ENCODE results near the gene PRSS21. TPM values are rescaled to one million over a fixed set of nuclear protein-coding genes. Genes with fewer than 3 reads are reported as not detected.

PRSS21 gene
- polyA plus RNA-seq, 3 donors = 2.1 to 9.0 (median 3.1) TPM

- Mint-ChIP-seq H3K27me3 (ENCODE audit: low read depth in 3 of 3) (peaks cover 3 to 13% (median 7%) of the 10 kb centered on the region in 3 donors), H3K36me3 (no peaks in the 10 kb centered on the region), H3K9me3 (peaks cover 7 to 13% (median 9%) of the 10 kb centered on the region in 7 donors), H3K27ac (peak overlapping the region in 2 of 7 donors; percentile 4 to 19), H3K4me1 (peaks cover 37% of the 10 kb centered on the region), H3K4me3 (no peak overlapping the region)
- no peak overlapping the region for H3K4me3 ChIP-seq (replicated peaks in 1 of 3; ENCODE audit: low read depth in 2 of 3, low read length in 3 of 3)
- H2AFZ ChIP-seq (ENCODE audit: insufficient read depth, low read depth, low read length, poor library complexity, severe bottlenecking) = peak overlapping the region; percentile 30
- H3K4me1 ChIP-seq (ENCODE audit: control insufficient read depth in 1 of 2, insufficient read depth in 2 of 2, low read length in 2 of 2) = peaks cover 30 to 47% of the 10 kb centered on the region in 2 donors
- H3K27me3 ChIP-seq (ENCODE audit: control insufficient read depth in 2 of 2, insufficient read depth in 2 of 2, low read length in 2 of 2) = no peaks in the 10 kb centered on the region
- 99% methylated on average over 11 of the region's 21 CpGs for WGBS (ENCODE audit: insufficient coverage)
- H3K4me2 ChIP-seq (replicated peaks; ENCODE audit: extremely low read depth, low read length, poor library complexity, severe bottlenecking) = no peak overlapping the region
- no peaks in the 10 kb centered on the region for H4K20me1 ChIP-seq (ENCODE audit: insufficient read depth, low read length)
- no peak overlapping the region for H3K9ac ChIP-seq (ENCODE audit: insufficient read depth, low read length, poor library complexity, severe bottlenecking)
- intact Hi-C loops (cut with micrococcal nuclease) = no loop called here
- H3K36me3 ChIP-seq (replicated peaks in 1 of 2; ENCODE audit: control insufficient read depth in 1 of 2, insufficient read depth in 2 of 2, low read length in 2 of 2) = no peaks in the 10 kb centered on the region
- H3K79me2 ChIP-seq (ENCODE audit: insufficient read depth, low read length) = no peaks in the 10 kb centered on the region
- H3K9me3 ChIP-seq (replicated peaks in 1 of 2; ENCODE audit: control insufficient read depth in 1 of 2, insufficient read depth in 1 of 2, low read length in 2 of 2) = peaks cover 6% of the 10 kb centered on the region in 2 donors
- TF ChIP-seq CTCF (IDR thresholded peaks at IDR 0.05) = no peak
- DNase-seq = no peak
- H3K27ac ChIP-seq (ENCODE audit: low read depth in 1 of 2, low read length in 2 of 2) = no peak overlapping the region
Measured at GRCh38 chr16:2799205-2799858, 17.7 kb upstream of the PRSS21 start.

GRCh38 chr16:2799859-2800226, 17.2 kb upstream of the PRSS21 start:
- WGBS (ENCODE audit: insufficient coverage) = 67% methylated on average over 1 of the region's 1 CpG
- peaks cover 32% of the 10 kb centered on the region for H3K4me1 Mint-ChIP-seq
- no peak overlapping the region for H3K4me2 ChIP-seq (replicated peaks; ENCODE audit: extremely low read depth, low read length, poor library complexity, severe bottlenecking)
- no peak overlapping the region for H3K4me3 Mint-ChIP-seq
- peaks cover 9 to 11% of the 10 kb centered on the region in 2 donors for H3K9me3 ChIP-seq (replicated peaks in 1 of 2; ENCODE audit: control insufficient read depth in 1 of 2, insufficient read depth in 1 of 2, low read length in 2 of 2)
- peaks cover 25 to 42% of the 10 kb centered on the region in 2 donors for H3K4me1 ChIP-seq (ENCODE audit: control insufficient read depth in 1 of 2, insufficient read depth in 2 of 2, low read length in 2 of 2)
- peaks cover 3 to 13% (median 11%) of the 10 kb centered on the region in 3 donors for H3K27me3 Mint-ChIP-seq (ENCODE audit: low read depth in 3 of 3)
- H3K27me3 ChIP-seq (ENCODE audit: control insufficient read depth in 2 of 2, insufficient read depth in 2 of 2, low read length in 2 of 2) = no peaks in the 10 kb centered on the region
- peak overlapping the region; percentile 30 for H2AFZ ChIP-seq (ENCODE audit: insufficient read depth, low read depth, low read length, poor library complexity, severe bottlenecking)
- peak overlapping the region in 2 of 7 donors; percentile 19 to 67 for H3K27ac Mint-ChIP-seq
- H3K4me3 ChIP-seq (replicated peaks in 1 of 3; ENCODE audit: low read depth in 2 of 3, low read length in 3 of 3) = no peak overlapping the region
- H3K27ac ChIP-seq (ENCODE audit: low read depth in 1 of 2, low read length in 2 of 2) = no peak overlapping the region
- H3K36me3 ChIP-seq (replicated peaks in 1 of 2; ENCODE audit: control insufficient read depth in 1 of 2, insufficient read depth in 2 of 2, low read length in 2 of 2) = no peaks in the 10 kb centered on the region
- H3K9me3 Mint-ChIP-seq = peaks cover 8 to 16% (median 13%) of the 10 kb centered on the region in 7 donors
- no peaks in the 10 kb centered on the region for H3K79me2 ChIP-seq (ENCODE audit: insufficient read depth, low read length)
- no peak for TF ChIP-seq CTCF (IDR thresholded peaks at IDR 0.05)
- H3K36me3 Mint-ChIP-seq = no peaks in the 10 kb centered on the region
- no peaks in the 10 kb centered on the region for H4K20me1 ChIP-seq (ENCODE audit: insufficient read depth, low read length)
- no peak overlapping the region for H3K9ac ChIP-seq (ENCODE audit: insufficient read depth, low read length, poor library complexity, severe bottlenecking)
- intact Hi-C loops (cut with micrococcal nuclease) = no loop called here
- DNase-seq = peak in 2 of 3 donors; percentile 37 to 61
